ENCODE data around the gene SLCO3A1.

The SLCO3A1 gene

GRCh38 chr15:92051716-92052115, 198.2 kb downstream of the SLCO3A1 start:
- H4K20me1 ChIP-seq (ENCODE audit: insufficient read depth, low read length, poor library complexity, severe bottlenecking), result no peaks in the 10 kb centered on the region
- TF ChIP-seq EZH2phosphoT487 (IDR thresholded peaks at IDR 0.05; ENCODE audit: borderline replicate concordance), result no peak
- TF ChIP-seq, protein P1, sequence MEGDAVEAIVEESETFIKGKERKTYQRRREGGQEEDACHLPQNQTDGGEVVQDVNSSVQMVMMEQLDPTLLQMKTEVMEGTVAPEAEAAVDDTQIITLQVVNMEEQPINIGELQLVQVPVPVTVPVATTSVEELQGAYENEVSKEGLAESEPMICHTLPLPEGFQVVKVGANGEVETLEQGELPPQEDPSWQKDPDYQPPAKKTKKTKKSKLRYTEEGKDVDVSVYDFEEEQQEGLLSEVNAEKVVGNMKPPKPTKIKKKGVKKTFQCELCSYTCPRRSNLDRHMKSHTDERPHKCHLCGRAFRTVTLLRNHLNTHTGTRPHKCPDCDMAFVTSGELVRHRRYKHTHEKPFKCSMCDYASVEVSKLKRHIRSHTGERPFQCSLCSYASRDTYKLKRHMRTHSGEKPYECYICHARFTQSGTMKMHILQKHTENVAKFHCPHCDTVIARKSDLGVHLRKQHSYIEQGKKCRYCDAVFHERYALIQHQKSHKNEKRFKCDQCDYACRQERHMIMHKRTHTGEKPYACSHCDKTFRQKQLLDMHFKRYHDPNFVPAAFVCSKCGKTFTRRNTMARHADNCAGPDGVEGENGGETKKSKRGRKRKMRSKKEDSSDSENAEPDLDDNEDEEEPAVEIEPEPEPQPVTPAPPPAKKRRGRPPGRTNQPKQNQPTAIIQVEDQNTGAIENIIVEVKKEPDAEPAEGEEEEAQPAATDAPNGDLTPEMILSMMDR (conservative IDR thresholded peaks at IDR 0.05; ENCODE audit: low read length), result no peak
- H3K4me2 ChIP-seq (ENCODE audit: low read depth, low read length, poor library complexity, severe bottlenecking), result no peak overlapping the region
- no peak overlapping the region for H2AFZ ChIP-seq (ENCODE audit: low read length)
- H3K36me3 ChIP-seq (ENCODE audit: insufficient read depth, low read length), result no peaks in the 10 kb centered on the region
- no peaks in the 10 kb centered on the region for H3K4me1 ChIP-seq (ENCODE audit: insufficient read depth, low read length, poor library complexity, severe bottlenecking)
- no peak overlapping the region for H3K4me3 ChIP-seq (ENCODE audit: low read length, poor library complexity, severe bottlenecking)
- H3K27me3 ChIP-seq (ENCODE audit: insufficient read depth, low read length, poor library complexity, severe bottlenecking), result no peaks in the 10 kb centered on the region
- H3K9me2 ChIP-seq (replicated peaks; ENCODE audit: low read depth, low read length), result no peaks in the 10 kb centered on the region
- H3K9me3 ChIP-seq (ENCODE audit: insufficient read depth, low read depth, low read length), result no peaks in the 10 kb centered on the region
- no peaks in the 10 kb centered on the region for H3F3A ChIP-seq (ENCODE audit: low read depth)
- no peak overlapping the region for H3K9ac ChIP-seq (ENCODE audit: low read depth, low read length, poor library complexity, severe bottlenecking)
- no peaks in the 10 kb centered on the region for H3K79me2 ChIP-seq (ENCODE audit: insufficient read depth, low read length)

GRCh38 chr15:92053753-92054316, 200.3 kb downstream of the SLCO3A1 start:
- TF ChIP-seq EZH2phosphoT487 (IDR thresholded peaks at IDR 0.05; ENCODE audit: borderline replicate concordance), result no peak
- TF ChIP-seq, protein P1 (conservative IDR thresholded peaks at IDR 0.05; ENCODE audit: low read length), result peak; percentile 64
- H3K9me2 ChIP-seq (replicated peaks; ENCODE audit: low read depth, low read length), result no peaks in the 10 kb centered on the region
- no peaks in the 10 kb centered on the region for H3K4me1 ChIP-seq (ENCODE audit: insufficient read depth, low read length, poor library complexity, severe bottlenecking)
- H3F3A ChIP-seq (ENCODE audit: low read depth), result no peaks in the 10 kb centered on the region
- no peaks in the 10 kb centered on the region for H3K27me3 ChIP-seq (ENCODE audit: insufficient read depth, low read length, poor library complexity, severe bottlenecking)
- H2AFZ ChIP-seq (ENCODE audit: low read length), result no peak overlapping the region
- H3K79me2 ChIP-seq (ENCODE audit: insufficient read depth, low read length), result no peaks in the 10 kb centered on the region
- no peak overlapping the region for H3K4me3 ChIP-seq (ENCODE audit: low read length, poor library complexity, severe bottlenecking)
- H3K9ac ChIP-seq (ENCODE audit: low read depth, low read length, poor library complexity, severe bottlenecking), result no peak overlapping the region
- no peaks in the 10 kb centered on the region for H3K9me3 ChIP-seq (ENCODE audit: insufficient read depth, low read depth, low read length)
- H3K36me3 ChIP-seq (ENCODE audit: insufficient read depth, low read length), result no peaks in the 10 kb centered on the region
- no peak overlapping the region for H3K4me2 ChIP-seq (ENCODE audit: low read depth, low read length, poor library complexity, severe bottlenecking)
- no peaks in the 10 kb centered on the region for H4K20me1 ChIP-seq (ENCODE audit: insufficient read depth, low read length, poor library complexity, severe bottlenecking)

DNA sequence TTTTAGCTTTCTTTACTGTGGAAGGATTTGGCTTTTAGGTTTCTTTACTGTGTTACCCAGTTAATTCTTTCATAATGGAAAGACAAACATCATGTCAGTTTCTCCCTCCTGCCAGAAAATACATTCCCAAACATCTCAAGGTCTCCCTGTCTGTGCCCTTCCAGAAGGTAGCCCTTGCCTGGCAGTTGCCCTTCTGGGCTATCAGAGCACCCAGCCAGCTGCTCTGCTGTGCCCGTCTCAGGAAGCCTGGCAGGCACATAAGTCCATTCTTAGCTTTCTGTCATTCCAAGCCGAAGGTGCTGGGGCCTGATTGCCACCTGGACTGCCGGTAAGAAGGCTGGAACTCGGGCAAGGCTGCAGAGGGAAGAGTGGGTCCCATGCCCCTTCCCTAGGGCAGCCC, 203.4 kb downstream of the SLCO3A1 start:
- H3K9me2 ChIP-seq (replicated peaks; ENCODE audit: low read depth, low read length), result no peaks in the 10 kb centered on the region
- no peak overlapping the region for H2AFZ ChIP-seq (ENCODE audit: low read length)
- no peaks in the 10 kb centered on the region for H3K4me1 ChIP-seq (ENCODE audit: insufficient read depth, low read length, poor library complexity, severe bottlenecking)
- H3K9me3 ChIP-seq (ENCODE audit: insufficient read depth, low read depth, low read length), result no peaks in the 10 kb centered on the region
- H3F3A ChIP-seq (ENCODE audit: low read depth), result no peaks in the 10 kb centered on the region
- H3K27me3 ChIP-seq (ENCODE audit: insufficient read depth, low read length, poor library complexity, severe bottlenecking), result no peaks in the 10 kb centered on the region
- no peak overlapping the region for H3K4me3 ChIP-seq (ENCODE audit: low read length, poor library complexity, severe bottlenecking)
- H3K9ac ChIP-seq (ENCODE audit: low read depth, low read length, poor library complexity, severe bottlenecking), result no peak overlapping the region
- H3K79me2 ChIP-seq (ENCODE audit: insufficient read depth, low read length), result no peaks in the 10 kb centered on the region
- no peaks in the 10 kb centered on the region for H4K20me1 ChIP-seq (ENCODE audit: insufficient read depth, low read length, poor library complexity, severe bottlenecking)
- no peak overlapping the region for H3K4me2 ChIP-seq (ENCODE audit: low read depth, low read length, poor library complexity, severe bottlenecking)
- no peaks in the 10 kb centered on the region for H3K36me3 ChIP-seq (ENCODE audit: insufficient read depth, low read length)
- TF ChIP-seq EZH2phosphoT487 (IDR thresholded peaks at IDR 0.05; ENCODE audit: borderline replicate concordance), result no peak
- TF ChIP-seq, protein P1 (conservative IDR thresholded peaks at IDR 0.05; ENCODE audit: low read length), result no peak

Data from Loucy (cell line).